ENCODE results near the gene SBSN.

DNA sequence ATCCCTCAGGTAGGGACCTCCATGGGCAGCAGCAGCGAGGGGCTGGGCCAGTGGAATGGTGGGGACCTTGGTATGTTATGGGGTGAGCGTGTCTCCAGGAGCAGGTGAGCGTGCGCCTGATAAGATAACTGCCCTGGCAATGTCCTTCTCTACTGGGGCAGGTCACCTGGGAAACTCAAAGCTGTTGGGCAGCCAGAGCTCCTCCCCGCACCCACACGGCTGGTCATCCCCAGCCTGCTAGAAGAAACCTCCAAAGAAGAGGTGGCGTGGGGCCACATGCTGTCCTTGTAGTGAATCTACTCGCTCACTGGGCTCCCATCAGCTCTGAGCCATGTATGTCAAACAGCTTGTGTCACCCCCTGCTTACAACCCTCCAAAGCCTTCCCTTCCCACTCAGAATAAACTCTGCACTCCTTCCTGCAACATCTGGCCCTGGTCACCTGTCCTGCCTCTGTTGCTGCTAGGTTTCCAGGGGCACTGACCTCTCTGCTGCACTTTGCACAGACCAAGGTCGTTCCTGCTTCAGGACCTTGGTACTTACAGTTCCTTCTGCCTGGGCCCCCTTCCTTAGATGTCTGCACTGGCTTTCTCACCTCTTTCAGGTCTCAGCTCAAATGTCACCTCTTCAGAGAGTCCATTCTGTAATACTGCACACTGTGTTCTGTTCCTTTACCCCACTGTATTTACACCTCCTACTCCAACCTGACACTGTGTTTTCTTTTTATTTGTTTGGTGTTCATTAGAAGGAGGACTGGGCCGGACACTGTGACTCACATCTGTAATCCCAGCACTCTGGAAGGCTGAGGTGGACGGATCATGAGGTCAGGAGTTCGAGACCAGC is 37.1 kb upstream of the SBSN start:
- TF ChIP-seq, protein P1, sequence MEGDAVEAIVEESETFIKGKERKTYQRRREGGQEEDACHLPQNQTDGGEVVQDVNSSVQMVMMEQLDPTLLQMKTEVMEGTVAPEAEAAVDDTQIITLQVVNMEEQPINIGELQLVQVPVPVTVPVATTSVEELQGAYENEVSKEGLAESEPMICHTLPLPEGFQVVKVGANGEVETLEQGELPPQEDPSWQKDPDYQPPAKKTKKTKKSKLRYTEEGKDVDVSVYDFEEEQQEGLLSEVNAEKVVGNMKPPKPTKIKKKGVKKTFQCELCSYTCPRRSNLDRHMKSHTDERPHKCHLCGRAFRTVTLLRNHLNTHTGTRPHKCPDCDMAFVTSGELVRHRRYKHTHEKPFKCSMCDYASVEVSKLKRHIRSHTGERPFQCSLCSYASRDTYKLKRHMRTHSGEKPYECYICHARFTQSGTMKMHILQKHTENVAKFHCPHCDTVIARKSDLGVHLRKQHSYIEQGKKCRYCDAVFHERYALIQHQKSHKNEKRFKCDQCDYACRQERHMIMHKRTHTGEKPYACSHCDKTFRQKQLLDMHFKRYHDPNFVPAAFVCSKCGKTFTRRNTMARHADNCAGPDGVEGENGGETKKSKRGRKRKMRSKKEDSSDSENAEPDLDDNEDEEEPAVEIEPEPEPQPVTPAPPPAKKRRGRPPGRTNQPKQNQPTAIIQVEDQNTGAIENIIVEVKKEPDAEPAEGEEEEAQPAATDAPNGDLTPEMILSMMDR (IDR thresholded peaks at IDR 0.05), result no peak
- TF ChIP-seq POLR2A (IDR thresholded peaks at IDR 0.05), result no peak
